GM12874 (cell line): ENCODE results near the gene SUB1.

Experiments
- CTCF ChIP-seq: IDR thresholded peaks from 2 replicates; pipeline ENCODE4 v1.5.1; 2011; ENCODE audit warnings: low read depth, mild to moderate bottlenecking, control low read depth, low read length, moderate library complexity; ENCODE audit not compliant: insufficient read depth

Gene SUB1

GRCh38 chr5:32627219-32627870 lies 42.0 kb downstream of the SUB1 start:
- no peak for TF ChIP-seq CTCF

- no peak for TF ChIP-seq CTCF
Measured at GRCh38 chr5:32628049-32628844, 42.9 kb downstream of the SUB1 start.

GRCh38 chr5:32630867-32631491 lies 45.6 kb downstream of the SUB1 start:
- TF ChIP-seq CTCF, result no peak

GRCh38 chr5:32638309-32638708 lies 53.0 kb downstream of the SUB1 start:
- no peak for TF ChIP-seq CTCF

- TF ChIP-seq CTCF, result no peak
Measured at GRCh38 chr5:32639943-32640342, 54.6 kb downstream of the SUB1 start.

GRCh38 chr5:32642276-32643002 lies 57.1 kb downstream of the SUB1 start:
- TF ChIP-seq CTCF, result no peak

- no peak for TF ChIP-seq CTCF
Measured at GRCh38 chr5:32645246-32645645, 59.9 kb downstream of the SUB1 start.
